HG03442 (cell line): Measurements from ENCODE around the gene RNU5B-1.

Source experiments
- ATAC-seq: cut with Tn5 transposase; IDR thresholded peaks from one replicate; pipeline ENCODE4 v1.9.1; 2021; ENCODE audit warnings: mild to moderate bottlenecking, moderate library complexity; ENCODE audit not compliant: unreplicated experiment

RNU5B-1 gene

GRCh38 chr15:65287520-65287855 lies 17.0 kb upstream of the RNU5B-1 start:
- ATAC-seq: no peak

- no peak for ATAC-seq
These were observed 15.1 kb upstream of the RNU5B-1 start for GRCh38 chr15:65289261-65289854.

DNA sequence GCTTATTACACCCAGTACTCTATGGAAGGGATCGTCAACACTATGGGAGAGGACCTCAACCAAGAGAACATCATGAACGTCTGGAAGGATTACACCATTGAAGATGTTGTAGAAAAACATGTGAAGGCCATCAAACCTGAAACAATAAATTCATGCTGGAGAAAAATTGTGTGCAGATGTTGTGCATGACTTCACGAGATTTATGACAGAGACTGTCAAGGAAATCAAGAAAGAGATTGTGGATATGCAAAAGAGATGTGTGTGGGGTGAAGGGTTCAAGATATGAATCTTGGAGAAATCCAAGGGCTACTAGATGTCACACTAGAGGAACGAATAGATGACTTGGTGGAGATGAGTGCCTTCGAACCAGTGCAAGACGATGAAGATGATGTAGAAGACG lies 14.2 kb upstream of the RNU5B-1 start:
- no peak for ATAC-seq

DNA sequence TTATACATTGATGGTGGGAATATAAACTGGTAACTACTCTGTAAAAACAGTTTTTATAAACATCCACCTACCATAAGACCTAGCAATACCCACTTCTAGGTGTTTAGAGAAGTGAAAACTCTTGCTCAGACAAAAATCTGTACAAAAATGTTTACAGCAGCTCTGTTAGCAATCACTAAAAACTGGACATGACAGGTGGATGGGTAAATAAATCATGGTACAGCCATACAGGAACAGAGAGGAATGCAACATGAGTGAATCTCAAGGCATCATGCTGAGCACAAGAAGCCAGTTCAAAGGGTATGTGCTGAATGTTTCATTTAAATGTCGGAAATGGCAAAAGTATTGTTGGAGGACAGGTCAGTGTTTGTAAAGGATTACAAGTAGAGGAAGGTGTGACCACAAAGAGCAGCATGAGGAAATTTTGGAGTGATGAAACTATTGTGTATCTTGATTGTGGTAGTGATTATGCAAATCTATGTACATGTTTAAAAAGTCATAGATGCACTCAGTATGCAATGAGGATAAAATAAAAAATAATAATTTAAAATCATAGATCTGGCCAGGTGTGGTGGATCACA lies 11.4 kb upstream of the RNU5B-1 start:
- no peak for ATAC-seq

DNA sequence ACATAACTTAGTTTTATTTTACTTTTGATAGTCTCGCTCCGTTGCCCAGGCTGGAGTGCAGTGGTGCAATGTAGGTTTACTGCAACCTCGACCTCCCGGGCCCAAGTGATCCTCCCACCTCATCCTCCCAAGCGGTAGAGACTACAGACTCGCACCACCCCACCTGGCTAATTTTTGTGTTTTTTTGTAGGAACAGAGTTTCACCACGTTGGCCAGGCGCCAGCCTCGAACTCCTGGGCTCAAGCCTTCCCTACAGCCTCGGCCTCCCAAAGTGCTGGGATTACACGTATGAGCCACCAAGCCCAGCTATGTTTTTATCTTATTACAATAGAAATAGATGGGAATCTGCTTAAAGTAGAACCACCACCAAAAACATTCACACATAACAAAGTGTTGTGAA lies 5.7 kb upstream of the RNU5B-1 start:
- ATAC-seq: no peak

DNA sequence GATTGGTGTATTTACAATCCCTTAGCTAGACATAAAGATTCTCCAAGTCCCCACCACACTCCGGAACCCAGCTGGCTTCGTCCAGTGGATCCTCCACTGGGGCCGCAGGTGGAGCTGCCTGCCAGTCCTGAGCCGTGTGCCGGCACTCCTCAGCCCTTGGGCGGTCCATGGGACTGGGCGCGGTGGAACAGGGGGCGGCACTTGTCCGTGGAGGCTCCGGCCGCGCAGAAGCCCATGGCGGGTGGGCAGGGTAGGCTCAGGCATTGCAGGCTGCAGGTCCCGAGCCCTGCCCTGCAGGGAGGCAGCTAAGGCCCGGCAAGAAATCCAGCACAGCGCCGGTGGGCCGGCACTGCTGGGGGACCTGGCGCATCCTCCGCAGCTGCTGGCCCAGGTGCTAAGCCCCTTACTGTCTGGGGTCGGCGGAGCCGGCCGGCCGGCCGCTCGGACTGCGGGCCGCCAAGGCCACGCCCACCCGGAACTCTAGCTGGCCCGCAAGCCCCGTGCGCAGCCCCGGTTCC lies 3.5 kb upstream of the RNU5B-1 start:
- no peak for ATAC-seq

DNA sequence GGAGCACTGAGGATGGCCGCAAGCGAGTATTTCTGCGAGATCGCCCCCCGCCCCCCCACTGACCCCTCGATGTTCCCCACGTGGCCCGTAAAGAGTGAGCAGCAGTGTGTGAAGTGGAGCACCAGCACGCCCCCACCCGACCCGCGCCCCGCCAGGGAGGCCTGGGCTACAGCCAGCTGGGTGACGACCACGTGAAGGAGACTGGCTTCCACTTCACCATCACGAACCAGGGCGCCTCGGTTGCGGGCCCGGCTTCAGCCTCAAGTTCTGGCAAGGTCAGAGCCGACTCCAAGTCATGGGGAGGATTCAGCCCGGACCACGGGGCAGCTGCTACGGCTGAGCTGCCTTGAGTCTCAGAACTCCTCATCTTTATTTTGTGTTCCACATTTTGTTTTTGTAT lies 2.4 kb upstream of the RNU5B-1 start:
- no peak for ATAC-seq

DNA sequence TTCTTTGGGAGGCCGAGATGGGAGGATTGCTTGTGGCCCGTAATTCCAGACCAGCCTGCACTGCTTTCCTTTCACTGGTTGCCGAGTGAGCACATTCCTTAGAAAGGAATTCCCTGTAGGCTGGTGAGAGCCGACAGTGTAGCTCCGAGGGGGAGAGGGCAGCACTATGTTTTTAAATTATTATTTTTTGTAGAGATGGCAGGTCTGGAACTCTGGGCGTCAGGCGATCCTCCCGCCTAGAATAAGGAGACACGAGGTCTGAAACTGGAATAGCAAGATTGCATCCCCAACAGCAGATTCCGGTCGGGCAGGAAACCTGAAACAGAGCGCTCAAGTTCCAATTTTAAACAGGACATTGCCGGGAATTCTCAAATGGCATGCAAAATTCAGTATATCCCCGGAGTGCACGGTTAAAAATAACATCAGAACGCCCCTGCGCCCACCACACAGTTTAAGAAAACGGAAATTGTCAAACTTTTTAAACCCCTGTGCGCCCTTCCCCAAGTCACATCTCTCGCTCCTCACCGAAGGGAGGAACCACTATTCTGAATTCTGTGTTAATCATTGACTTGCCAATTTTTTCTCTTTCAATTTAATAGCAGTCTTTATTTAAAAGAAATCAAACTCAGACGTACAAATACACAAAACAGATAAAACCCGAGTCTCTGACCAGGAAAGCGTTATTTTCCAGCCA lies 643 bp upstream of the RNU5B-1 start:
- no peak for ATAC-seq

GRCh38 chr15:65305150-65305758 lies 777 bp downstream of the RNU5B-1 start:
- peak; percentile 29 for ATAC-seq

- ATAC-seq: no peak
These were observed 1.3 kb downstream of the RNU5B-1 start for GRCh38 chr15:65305776-65306175.

DNA sequence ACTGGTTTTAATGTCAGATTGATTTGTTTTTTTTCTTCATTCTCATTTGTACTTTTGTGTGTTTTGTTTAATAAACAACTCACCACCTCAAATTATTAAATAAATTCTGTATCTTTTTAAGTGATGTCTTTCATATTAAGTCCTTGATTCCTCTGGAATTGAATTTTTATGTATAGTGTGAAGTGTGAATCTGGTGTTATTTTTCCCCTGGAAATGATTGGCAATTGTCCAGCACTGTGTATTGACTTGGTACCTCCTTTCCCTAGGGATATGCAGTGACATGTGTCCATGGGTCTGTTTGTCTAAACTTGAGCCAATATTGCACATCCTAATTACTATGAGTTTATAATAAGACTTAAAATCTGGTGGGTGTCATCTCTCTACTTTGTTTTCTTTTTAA lies 2.1 kb downstream of the RNU5B-1 start:
- no peak for ATAC-seq

- ATAC-seq: no peak
These were observed 3.5 kb downstream of the RNU5B-1 start for GRCh38 chr15:65307978-65308377.

DNA sequence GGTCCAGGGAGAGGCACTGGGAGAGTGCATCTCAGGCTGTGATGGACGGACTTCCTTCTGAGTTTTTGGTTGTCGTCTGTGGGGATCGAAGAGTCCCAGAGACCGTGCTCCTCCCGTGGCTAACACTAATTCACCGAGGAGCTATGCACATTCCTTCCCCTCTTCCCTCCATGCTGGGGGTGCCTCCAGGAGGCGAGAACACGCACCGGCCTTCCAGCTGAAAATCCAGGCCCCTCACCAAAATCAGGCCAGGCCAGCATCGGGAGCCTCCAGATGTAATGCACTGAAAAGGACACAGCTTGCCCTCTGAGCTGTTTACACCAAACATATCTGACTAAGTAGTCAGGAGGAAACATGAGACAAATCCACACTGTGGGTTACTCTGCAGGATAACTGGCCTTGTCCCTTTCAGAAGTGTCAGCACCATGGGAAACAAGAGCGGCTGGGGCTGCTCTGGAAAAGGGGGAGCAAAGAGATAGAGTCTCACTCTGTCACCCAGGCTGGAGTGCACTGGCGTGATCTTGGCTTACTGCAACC lies 5.5 kb downstream of the RNU5B-1 start:
- ATAC-seq: no peak

- no peak for ATAC-seq
These were observed 6.1 kb downstream of the RNU5B-1 start for GRCh38 chr15:65310431-65311137.

DNA sequence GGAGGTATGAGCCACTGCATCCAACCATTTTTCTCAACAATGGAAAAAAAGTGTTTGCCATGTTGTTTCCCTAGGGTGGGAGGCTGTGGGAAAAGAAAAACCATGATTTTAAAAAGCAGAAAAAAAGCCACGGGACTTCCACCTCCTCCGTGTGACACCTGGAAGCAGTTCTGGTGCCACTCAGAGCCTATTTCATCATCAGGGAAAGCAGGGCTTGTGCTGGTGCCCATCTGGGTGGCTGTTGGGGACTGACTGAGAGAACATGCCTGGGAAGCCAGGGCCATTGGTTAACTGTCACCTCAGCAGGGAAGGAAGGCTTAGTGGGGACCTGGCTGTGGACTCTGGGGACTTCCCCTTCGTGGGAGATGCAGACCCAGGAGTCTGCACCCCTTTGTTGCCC lies 7.3 kb downstream of the RNU5B-1 start:
- ATAC-seq: no peak

DNA sequence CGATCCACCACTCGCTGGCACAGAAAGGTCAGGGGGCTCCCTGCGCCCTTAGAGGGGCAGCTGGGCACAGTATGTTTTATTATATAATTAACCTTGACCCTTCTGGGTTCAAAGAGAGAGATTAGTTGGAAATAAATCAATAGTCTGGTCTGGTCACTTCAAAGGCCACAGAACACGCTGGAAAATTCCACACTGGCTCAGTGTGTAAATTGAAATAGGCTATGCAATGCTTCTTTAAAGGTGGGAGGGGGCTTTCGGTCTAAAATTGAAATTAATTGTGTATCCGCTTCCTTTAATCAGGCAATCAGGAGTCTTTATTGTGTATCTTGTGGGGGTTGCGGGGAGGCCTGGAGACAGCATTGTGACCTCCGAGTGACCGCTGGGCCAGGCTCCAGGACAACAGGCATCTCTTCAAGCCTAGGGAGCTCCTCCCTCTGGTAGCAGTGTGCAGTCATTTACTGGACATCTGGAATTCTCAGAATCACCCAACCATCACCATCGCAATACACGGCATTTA lies 8.0 kb downstream of the RNU5B-1 start:
- ATAC-seq: no peak

DNA sequence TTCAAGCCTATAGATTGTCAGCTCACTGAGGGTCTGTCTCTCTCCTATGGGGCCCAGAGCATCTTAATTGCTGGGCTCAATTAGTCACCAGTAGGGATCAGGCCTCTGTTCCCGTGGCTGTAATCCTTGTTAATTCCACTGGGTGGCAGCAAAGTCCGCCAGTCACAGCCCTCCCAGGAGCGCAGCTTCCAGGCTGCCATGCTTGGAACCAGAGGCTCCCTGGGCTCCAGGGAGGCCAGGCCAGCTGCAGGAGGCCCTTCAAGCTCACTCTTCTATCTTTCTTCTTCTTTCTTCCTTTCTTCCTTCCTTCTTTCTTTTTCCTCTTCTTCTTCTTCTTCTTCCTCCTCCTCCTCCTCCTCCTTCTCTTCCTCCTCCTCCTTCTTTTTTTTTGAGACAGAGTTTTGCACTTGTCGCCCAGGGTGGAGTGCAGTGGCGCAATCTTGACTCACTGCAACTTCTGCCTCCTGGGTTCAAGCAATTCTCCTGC lies 14.4 kb downstream of the RNU5B-1 start:
- ATAC-seq: peak; percentile 43

- no peak for ATAC-seq
These were observed 18.6 kb downstream of the RNU5B-1 start for GRCh38 chr15:65323071-65323511.

GRCh38 chr15:65326117-65326526 lies 21.6 kb downstream of the RNU5B-1 start:
- ATAC-seq: no peak

DNA sequence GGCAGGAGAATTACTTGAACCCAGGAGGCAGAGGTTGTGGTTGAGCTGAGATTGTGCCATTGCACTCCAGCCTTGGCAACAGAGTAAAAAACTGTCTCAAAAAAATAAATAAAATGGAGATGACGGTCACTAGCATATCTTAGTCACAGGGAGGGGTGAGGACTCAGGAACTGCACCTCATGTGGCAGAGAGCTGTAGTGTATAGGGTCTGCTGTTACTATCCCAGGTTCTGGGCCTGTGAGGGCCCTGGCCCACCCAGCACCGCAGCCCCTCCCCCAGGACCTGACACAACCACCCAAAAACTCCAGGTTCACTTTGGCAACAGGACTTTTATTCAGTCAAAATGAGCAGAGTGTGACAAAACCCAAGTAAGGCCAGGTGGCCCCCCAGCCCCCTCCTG lies 22.3 kb downstream of the RNU5B-1 start:
- no peak for ATAC-seq
